Ascending aorta (tissue), 2 donors: ENCODE data around the gene CIAO2B. TPM values are rescaled to one million over a fixed set of nuclear protein-coding genes. Genes with fewer than 3 reads are reported as not detected.

Experiments used
- DNase-seq, 2 donors: peaks; one replicate each; pipeline ENCODE4 v3.0.0-alpha.2; 2019; ENCODE audit warnings: low spot score in 2 of 2
- H3K27ac ChIP-seq, 2 donors: fragments of 200-600 bp; sonication (generic); one replicate each; pipeline ENCODE4 v1.5.1; 2016 to 2017; ENCODE audit warnings: mild to moderate bottlenecking in 1 of 2
- H3K27me3 ChIP-seq: fragments of 200-600 bp; sonication (generic); one replicate; pipeline ENCODE4 v1.5.1; 2017
- H3K36me3 ChIP-seq, 2 donors: fragments of 200-600 bp; sonication (generic); one replicate each; pipeline ENCODE4 v1.5.1; 2016
- H3K4me1 ChIP-seq, 2 donors: fragments of 200-600 bp; sonication (generic); one replicate each; pipeline ENCODE4 v1.5.1; 2016 to 2017; ENCODE audit warnings: mild to moderate bottlenecking in 1 of 2
- H3K4me3 ChIP-seq, 2 donors: fragments of 200-600 bp; sonication (generic); one replicate each; pipeline ENCODE4 v1.5.1; 2016 to 2017; ENCODE audit warnings: mild to moderate bottlenecking in 1 of 2
- H3K9me3 ChIP-seq, 2 donors: fragments of 200-600 bp; sonication (generic); one replicate each; pipeline ENCODE4 v1.5.1; 2016
- CTCF ChIP-seq, 3 experiments: fragments of 200-600 bp in 2 of 3; fragments of 450-650 bp in 1 of 3; sonication (generic) in 2 of 3; IDR thresholded peaks; one replicate each; pipeline ENCODE4 v1.5.1; 2016 to 2019; ENCODE audit warnings: antibody characterized with exemption in 3 of 3, mild to moderate bottlenecking in 1 of 3, moderate library complexity in 1 of 3
- intact Hi-C: fragments of 100-400 bp; cut with DNase I; formaldehyde crosslinking; loops from one replicate; pipeline ENCODE4 v1.15.1; 2023
- total RNA-seq: library from RNA; depleted of rRNA; stranded (reverse); fragments of >200 nt; gene quantifications from one replicate; pipeline ENCODE4 v1.1.0, GENCODE V29; 2016

Gene CIAO2B
- total RNA-seq, 1 donor from 2014 or later: 255 TPM

- intact Hi-C loops: loop anchor here (5.0 to 10.0 kb wide), 3 partner anchors 46 to 1017 kb away; partner anchors contain the start of genes CMTM4, LCAT and PDP2
- no peak for TF ChIP-seq CTCF (IDR thresholded peaks at IDR 0.05)
- Histone ChIP-seq H3K9me3 (no peaks in the 10 kb centered on the region), H3K4me1 (peaks cover 24 to 40% of the 10 kb centered on the region in 2 donors), H3K27ac (peak overlapping the region; percentile 84 to 99), H3K4me3 (no peak overlapping the region), H3K36me3 (peaks cover 0 to 5% of the 10 kb centered on the region in 2 donors), H3K27me3 (no peaks in the 10 kb centered on the region)
- no peak for DNase-seq
These were observed 6.1 kb downstream of the CIAO2B start for GRCh38 chr16:66927918-66928649.

- no peaks in the 10 kb centered on the region for H3K9me3 ChIP-seq
- peak in 1 of 2 donors; percentile 75 for DNase-seq
- no peak overlapping the region for H3K4me3 ChIP-seq
- peaks cover 3 to 9% of the 10 kb centered on the region in 2 donors for H3K36me3 ChIP-seq
- peak overlapping the region; percentile 84 to 99 for H3K27ac ChIP-seq
- intact Hi-C loops: loop anchor here (5.0 to 10.0 kb wide), 3 partner anchors 45 to 1018 kb away; partner anchors contain the start of genes CMTM4, LCAT and PDP2
- TF ChIP-seq CTCF (IDR thresholded peaks at IDR 0.05): no peak
- no peaks in the 10 kb centered on the region for H3K27me3 ChIP-seq
- peaks cover 28 to 45% of the 10 kb centered on the region in 2 donors for H3K4me1 ChIP-seq
These were observed 7.2 kb downstream of the CIAO2B start for GRCh38 chr16:66926961-66927436.

GRCh38 chr16:66926171-66926947 lies 7.8 kb downstream of the CIAO2B start:
- peak in 1 of 3 experiments; percentile 18 for TF ChIP-seq CTCF (IDR thresholded peaks at IDR 0.05)
- H3K9me3 ChIP-seq: no peaks in the 10 kb centered on the region
- H3K27ac ChIP-seq: peak overlapping the region; percentile 84 to 99
- H3K4me3 ChIP-seq: peak overlapping the region; percentile 59 to 93
- peaks cover 28 to 51% of the 10 kb centered on the region in 2 donors for H3K4me1 ChIP-seq
- DNase-seq: peak; percentile 45 to 87
- H3K36me3 ChIP-seq: peaks cover 9 to 13% of the 10 kb centered on the region in 2 donors
- H3K27me3 ChIP-seq: no peaks in the 10 kb centered on the region
- intact Hi-C loops: loop anchor here (5.0 to 10.0 kb wide), 3 partner anchors 44 to 1018 kb away; partner anchors contain the start of genes CMTM4, LCAT and PDP2

- Histone ChIP-seq H3K4me1 (peaks cover 28 to 51% of the 10 kb centered on the region in 2 donors), H3K9me3 (no peaks in the 10 kb centered on the region), H3K27ac (peak within 1 kb of the TSS; percentile 84 to 99), H3K27me3 (no peaks in the 10 kb centered on the region), H3K36me3 (peaks cover 11 to 12% of the 10 kb centered on the region in 2 donors), H3K4me3 (peak within 1 kb of the TSS; percentile 59 to 93)
- DNase-seq: peak; percentile 50 to 88
- TF ChIP-seq CTCF (IDR thresholded peaks at IDR 0.05): no peak
- intact Hi-C loops: loop anchor here (1.0 to 10.0 kb wide), 5 partner anchors 9 to 1019 kb away; partner anchors contain the start of genes CIAO2B, CMTM4, LCAT and PDP2
These were observed 8.8 kb downstream of the CIAO2B start, which contains the start of gene RRAD for GRCh38 chr16:66925322-66925840. Gene RRAD (minus strand): TSS chr16:66925535. CDS start chr16:66925179, 356 bp downstream.
